Testis (tissue), 2 donors: ENCODE measurements around the gene NEK9.

Experiments
- POLR2A ChIP-seq: fragments of 450-650 bp; IDR thresholded peaks from one replicate; pipeline ENCODE4 v1.6.1; 2017; ENCODE audit warnings: antibody characterized with exemption, mild to moderate bottlenecking, moderate library complexity
- TF ChIP-seq, protein P1 (sequence below), 3 experiments: fragments of 450-650 bp in 2 of 3; fragments of 200-600 bp in 1 of 3; sonication (generic) in 1 of 3; IDR thresholded peaks; one replicate each; pipeline ENCODE4 v1.5.1; 2016 to 2019; ENCODE audit warnings: antibody characterized with exemption in 3 of 3, mild to moderate bottlenecking in 2 of 3, moderate library complexity in 1 of 3

DNA sequence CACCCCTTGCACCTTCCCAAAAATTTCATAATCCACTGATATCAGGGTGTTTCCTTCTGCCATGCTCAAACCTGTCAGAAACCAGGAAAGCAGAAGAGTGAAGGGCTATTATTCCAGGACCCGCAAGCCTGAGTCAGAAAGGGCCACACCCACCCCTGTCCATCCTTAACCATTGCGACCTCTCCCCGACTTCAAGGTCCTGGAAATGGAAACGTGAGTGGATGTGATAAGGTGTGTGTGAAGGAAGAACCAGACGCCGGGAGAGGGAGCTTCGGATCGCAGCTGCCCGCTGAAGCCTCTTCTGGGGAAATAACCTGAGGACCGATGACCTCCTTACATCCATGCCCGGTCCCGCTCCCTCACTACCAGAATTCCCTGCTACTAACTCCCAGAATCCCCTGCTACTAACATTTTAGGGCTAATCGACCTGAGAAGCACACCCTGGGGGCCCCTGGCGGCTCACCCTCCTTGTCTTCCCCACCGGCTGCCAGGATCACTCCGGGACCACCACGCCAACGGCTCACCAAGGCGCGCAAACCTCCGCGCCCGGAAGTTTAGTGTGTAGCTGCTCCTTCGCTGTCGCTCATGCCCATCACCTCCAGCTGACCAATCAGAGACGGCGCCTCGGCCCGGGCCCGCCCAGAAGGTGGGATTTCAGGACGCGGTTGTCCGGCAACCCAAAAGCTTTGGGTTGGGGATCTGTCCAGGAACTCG lies 63.2 kb downstream of the NEK9 start, which contains the start of gene ACYP1:
- TF ChIP-seq, protein P1, sequence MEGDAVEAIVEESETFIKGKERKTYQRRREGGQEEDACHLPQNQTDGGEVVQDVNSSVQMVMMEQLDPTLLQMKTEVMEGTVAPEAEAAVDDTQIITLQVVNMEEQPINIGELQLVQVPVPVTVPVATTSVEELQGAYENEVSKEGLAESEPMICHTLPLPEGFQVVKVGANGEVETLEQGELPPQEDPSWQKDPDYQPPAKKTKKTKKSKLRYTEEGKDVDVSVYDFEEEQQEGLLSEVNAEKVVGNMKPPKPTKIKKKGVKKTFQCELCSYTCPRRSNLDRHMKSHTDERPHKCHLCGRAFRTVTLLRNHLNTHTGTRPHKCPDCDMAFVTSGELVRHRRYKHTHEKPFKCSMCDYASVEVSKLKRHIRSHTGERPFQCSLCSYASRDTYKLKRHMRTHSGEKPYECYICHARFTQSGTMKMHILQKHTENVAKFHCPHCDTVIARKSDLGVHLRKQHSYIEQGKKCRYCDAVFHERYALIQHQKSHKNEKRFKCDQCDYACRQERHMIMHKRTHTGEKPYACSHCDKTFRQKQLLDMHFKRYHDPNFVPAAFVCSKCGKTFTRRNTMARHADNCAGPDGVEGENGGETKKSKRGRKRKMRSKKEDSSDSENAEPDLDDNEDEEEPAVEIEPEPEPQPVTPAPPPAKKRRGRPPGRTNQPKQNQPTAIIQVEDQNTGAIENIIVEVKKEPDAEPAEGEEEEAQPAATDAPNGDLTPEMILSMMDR (IDR thresholded peaks at IDR 0.05): no peak
- no peak for TF ChIP-seq POLR2A
